Measurements from ENCODE around the gene IRAK1BP1. TPM values are rescaled to one million over a fixed set of nuclear protein-coding genes. Genes with fewer than 3 reads are reported as not detected.

Gene IRAK1BP1
- total and polyA plus RNA-seq, 8 donors, result 1.4 to 10.6 (median 2.7) TPM

- H3K4me1 ChIP-seq, result peaks cover 0 to 14% (median 10%) of the 10 kb centered on the region in 4 donors
- peaks cover 0 to 14% (median 8%) of the 10 kb centered on the region in 3 donors for H3K27me3 ChIP-seq
- H3K9me3 ChIP-seq, result no peaks in the 10 kb centered on the region
- H3K36me3 ChIP-seq, result no peaks in the 10 kb centered on the region
- WGBS, 5 donors, result 86 to 90% (median 89%) methylated on average over 10 of the region's 10 CpGs
- no peak for TF ChIP-seq POLR2A (IDR thresholded peaks at IDR 0.05)
- no peak for TF ChIP-seq CTCF (IDR thresholded peaks at IDR 0.05)
- TF ChIP-seq POLR2AphosphoS5 (IDR thresholded peaks at IDR 0.05), result no peak
- TF ChIP-seq EP300 (IDR thresholded peaks at IDR 0.05), result no peak
- intact Hi-C loops (cut with DNase I; ENCODE audit: low total_unique reads), result no loop called here
- DNase-seq, result no peak
- peak overlapping the region in 2 of 4 donors; percentile 49 to 56 for H3K4me3 ChIP-seq
- no peak overlapping the region for H3K27ac ChIP-seq
Observed at GRCh38 chr6:78910010-78910409, 42.7 kb downstream of the IRAK1BP1 start.

GRCh38 chr6:78910591-78911171, 43.3 kb downstream of the IRAK1BP1 start:
- DNase-seq, result peak in 1 of 2 donors; percentile 58
- Histone ChIP-seq H3K36me3 (no peaks in the 10 kb centered on the region), H3K27me3 (peaks cover 0 to 14% (median 8%) of the 10 kb centered on the region in 3 donors), H3K27ac (no peak overlapping the region), H3K4me3 (peak overlapping the region; percentile 43 to 56 (median 46)), H3K9me3 (no peaks in the 10 kb centered on the region), H3K4me1 (peaks cover 0 to 14% (median 10%) of the 10 kb centered on the region in 4 donors)
- 2 to 7% (median 3%) methylated on average over 35 to 49 of the region's 49 CpGs for WGBS, 5 donors
- intact Hi-C loops (cut with DNase I; ENCODE audit: low total_unique reads), result no loop called here
- TF ChIP-seq POLR2AphosphoS5 (IDR thresholded peaks at IDR 0.05), result no peak
- no peak for TF ChIP-seq CTCF (IDR thresholded peaks at IDR 0.05)
- TF ChIP-seq EP300 (IDR thresholded peaks at IDR 0.05), result no peak
- TF ChIP-seq POLR2A (IDR thresholded peaks at IDR 0.05), result no peak

GRCh38 chr6:78911218-78911940, 44.0 kb downstream of the IRAK1BP1 start:
- intact Hi-C loops (cut with DNase I; ENCODE audit: low total_unique reads), result no loop called here
- WGBS, 5 donors, result 57 to 70% (median 59%) methylated on average over 9 of the region's 9 CpGs
- Histone ChIP-seq H3K27me3 (peaks cover 0 to 14% (median 8%) of the 10 kb centered on the region in 3 donors), H3K4me1 (peaks cover 0 to 14% (median 10%) of the 10 kb centered on the region in 4 donors), H3K27ac (no peak overlapping the region), H3K9me3 (peaks cover 0 to under 1% (median 0%) of the 10 kb centered on the region in 4 donors), H3K36me3 (no peaks in the 10 kb centered on the region), H3K4me3 (peak overlapping the region; percentile 43 to 56 (median 46))
- TF ChIP-seq CTCF (IDR thresholded peaks at IDR 0.05) (no peak), POLR2AphosphoS5 (IDR thresholded peaks at IDR 0.05) (no peak), POLR2A (IDR thresholded peaks at IDR 0.05) (no peak), EP300 (IDR thresholded peaks at IDR 0.05) (no peak)
- DNase-seq, result no peak

GRCh38 chr6:78916411-78916810, 49.1 kb downstream of the IRAK1BP1 start:
- Histone ChIP-seq H3K27ac (no peak overlapping the region), H3K36me3 (no peaks in the 10 kb centered on the region), H3K27me3 (no peaks in the 10 kb centered on the region), H3K4me1 (no peaks in the 10 kb centered on the region), H3K9me3 (peaks cover 3 to 36% (median 18%) of the 10 kb centered on the region in 4 donors), H3K4me3 (no peak overlapping the region)
- intact Hi-C loops (cut with DNase I; ENCODE audit: low total_unique reads), result no loop called here
- WGBS, 5 donors, result 90 to 93% (median 91%) methylated on average over 3 of the region's 3 CpGs
- no peak for DNase-seq
- TF ChIP-seq CTCF (IDR thresholded peaks at IDR 0.05) (no peak), EP300 (IDR thresholded peaks at IDR 0.05) (no peak), POLR2A (IDR thresholded peaks at IDR 0.05) (no peak), POLR2AphosphoS5 (IDR thresholded peaks at IDR 0.05) (no peak)

Measured in stomach (tissue), 9 donors.